Measurements from ENCODE around the gene FAM43A. TPM values are rescaled to one million over a fixed set of nuclear protein-coding genes. Genes with fewer than 3 reads are reported as not detected.

FAM43A gene
- polyA plus RNA-seq, 1 donor (not counting 4 experiments of a cell fraction or from before 2014, with no cell fraction given), result 1.1 TPM

DNA sequence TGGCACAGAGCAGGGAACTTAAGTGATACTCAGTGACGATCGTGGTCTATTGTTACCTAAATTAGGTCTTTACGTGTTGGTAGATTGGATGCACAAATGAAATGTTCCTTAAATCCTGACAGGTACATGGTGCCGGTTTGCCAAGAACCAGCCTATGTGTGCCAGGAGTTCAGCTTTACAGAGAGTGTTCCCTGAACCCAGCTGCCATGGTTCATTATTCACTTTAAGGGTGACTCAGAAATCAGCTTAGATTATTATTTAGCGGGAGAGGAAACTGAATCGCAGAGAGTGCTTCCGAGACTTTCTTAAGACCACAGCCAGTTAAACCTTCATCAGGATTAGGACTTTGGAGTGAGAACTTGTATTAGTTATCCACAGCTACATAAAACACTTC is 21.5 kb downstream of the FAM43A start:
- dilution Hi-C loops (cut with MboI; ENCODE audit: extremely low pct_ligation_motif_present, low sequenced_read_pairs), result no loop called here
- Histone ChIP-seq H2AFZ (ENCODE audit: control insufficient read depth, low read length) (no peak overlapping the region), H3K4me2 (ENCODE audit: control insufficient read depth, extremely low read depth, insufficient read depth, low read depth, low read length) (no peak overlapping the region), H3K4me3 (ENCODE audit: control insufficient read depth in 2 of 3, extremely low read depth in 1 of 3, insufficient read depth in 2 of 3, low read depth in 1 of 3, low read length in 3 of 3) (no peak overlapping the region), H3K36me3 (ENCODE audit: control insufficient read depth in 2 of 2, extremely low read depth in 1 of 2, insufficient read depth in 2 of 2, low read length in 2 of 2) (no peaks in the 10 kb centered on the region), H3K9ac (ENCODE audit: control insufficient read depth, extremely low read depth, insufficient read depth, low read length) (no peak overlapping the region), H3K4me1 (ENCODE audit: control insufficient read depth, extremely low read depth, insufficient read depth, low read length) (no peaks in the 10 kb centered on the region), H3K79me2 (ENCODE audit: control insufficient read depth, insufficient read depth, low read length) (no peaks in the 10 kb centered on the region), H3K9me1 (ENCODE audit: control insufficient read depth, extremely low read depth, insufficient read depth, low read length) (no peaks in the 10 kb centered on the region), H3K27me3 (ENCODE audit: control insufficient read depth, extremely low read depth, insufficient read depth, low read length) (no peaks in the 10 kb centered on the region), H3K9me3 (ENCODE audit: control insufficient read depth, low read depth, low read length) (no peaks in the 10 kb centered on the region), H4K20me1 (ENCODE audit: control insufficient read depth, extremely low read depth, insufficient read depth, low read length) (no peaks in the 10 kb centered on the region), H3K27ac (ENCODE audit: control insufficient read depth, insufficient read depth, low read length) (no peak overlapping the region)
- TF ChIP-seq EZH2 (IDR thresholded peaks at IDR 0.05; ENCODE audit: low read length), result no peak
- TF ChIP-seq, protein P1, sequence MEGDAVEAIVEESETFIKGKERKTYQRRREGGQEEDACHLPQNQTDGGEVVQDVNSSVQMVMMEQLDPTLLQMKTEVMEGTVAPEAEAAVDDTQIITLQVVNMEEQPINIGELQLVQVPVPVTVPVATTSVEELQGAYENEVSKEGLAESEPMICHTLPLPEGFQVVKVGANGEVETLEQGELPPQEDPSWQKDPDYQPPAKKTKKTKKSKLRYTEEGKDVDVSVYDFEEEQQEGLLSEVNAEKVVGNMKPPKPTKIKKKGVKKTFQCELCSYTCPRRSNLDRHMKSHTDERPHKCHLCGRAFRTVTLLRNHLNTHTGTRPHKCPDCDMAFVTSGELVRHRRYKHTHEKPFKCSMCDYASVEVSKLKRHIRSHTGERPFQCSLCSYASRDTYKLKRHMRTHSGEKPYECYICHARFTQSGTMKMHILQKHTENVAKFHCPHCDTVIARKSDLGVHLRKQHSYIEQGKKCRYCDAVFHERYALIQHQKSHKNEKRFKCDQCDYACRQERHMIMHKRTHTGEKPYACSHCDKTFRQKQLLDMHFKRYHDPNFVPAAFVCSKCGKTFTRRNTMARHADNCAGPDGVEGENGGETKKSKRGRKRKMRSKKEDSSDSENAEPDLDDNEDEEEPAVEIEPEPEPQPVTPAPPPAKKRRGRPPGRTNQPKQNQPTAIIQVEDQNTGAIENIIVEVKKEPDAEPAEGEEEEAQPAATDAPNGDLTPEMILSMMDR (optimal IDR thresholded peaks at IDR 0.05 in 1 of 3, IDR thresholded peaks at IDR 0.05 in 1 of 3, conservative IDR thresholded peaks at IDR 0.05 in 1 of 3; ENCODE audit: extremely low read depth in 1 of 3, insufficient read depth in 2 of 3, low read length in 3 of 3), result no peak
- DNase-seq (ENCODE audit: low read depth, low spot score), result no peak
- peak; percentile 61 for FAIRE-seq

- Histone ChIP-seq H3K27me3 (ENCODE audit: control insufficient read depth, extremely low read depth, insufficient read depth, low read length) (no peaks in the 10 kb centered on the region), H3K9me3 (ENCODE audit: control insufficient read depth, low read depth, low read length) (no peaks in the 10 kb centered on the region), H3K36me3 (ENCODE audit: control insufficient read depth in 2 of 2, extremely low read depth in 1 of 2, insufficient read depth in 2 of 2, low read length in 2 of 2) (no peaks in the 10 kb centered on the region), H3K9ac (ENCODE audit: control insufficient read depth, extremely low read depth, insufficient read depth, low read length) (no peak overlapping the region), H3K4me1 (ENCODE audit: control insufficient read depth, extremely low read depth, insufficient read depth, low read length) (peaks cover 20% of the 10 kb centered on the region), H2AFZ (ENCODE audit: control insufficient read depth, low read length) (no peak overlapping the region), H3K4me3 (ENCODE audit: control insufficient read depth in 2 of 3, extremely low read depth in 1 of 3, insufficient read depth in 2 of 3, low read depth in 1 of 3, low read length in 3 of 3) (no peak overlapping the region), H3K79me2 (ENCODE audit: control insufficient read depth, insufficient read depth, low read length) (no peaks in the 10 kb centered on the region), H3K27ac (ENCODE audit: control insufficient read depth, insufficient read depth, low read length) (no peak overlapping the region), H3K4me2 (ENCODE audit: control insufficient read depth, extremely low read depth, insufficient read depth, low read depth, low read length) (no peak overlapping the region), H4K20me1 (ENCODE audit: control insufficient read depth, extremely low read depth, insufficient read depth, low read length) (no peaks in the 10 kb centered on the region), H3K9me1 (ENCODE audit: control insufficient read depth, extremely low read depth, insufficient read depth, low read length) (no peaks in the 10 kb centered on the region)
- TF ChIP-seq, protein P1 (optimal IDR thresholded peaks at IDR 0.05 in 1 of 3, IDR thresholded peaks at IDR 0.05 in 1 of 3, conservative IDR thresholded peaks at IDR 0.05 in 1 of 3; ENCODE audit: extremely low read depth in 1 of 3, insufficient read depth in 2 of 3, low read length in 3 of 3), result no peak
- TF ChIP-seq EZH2 (IDR thresholded peaks at IDR 0.05; ENCODE audit: low read length), result no peak
- DNase-seq (ENCODE audit: low read depth, low spot score) (no peak), FAIRE-seq (no peak)
- dilution Hi-C loops (cut with MboI; ENCODE audit: extremely low pct_ligation_motif_present, low sequenced_read_pairs), result no loop called here
Observed at GRCh38 chr3:194711286-194711685, 25.6 kb downstream of the FAM43A start.

All from keratinocyte (primary cell).